ENCODE results near the gene AMACR.

DNA sequence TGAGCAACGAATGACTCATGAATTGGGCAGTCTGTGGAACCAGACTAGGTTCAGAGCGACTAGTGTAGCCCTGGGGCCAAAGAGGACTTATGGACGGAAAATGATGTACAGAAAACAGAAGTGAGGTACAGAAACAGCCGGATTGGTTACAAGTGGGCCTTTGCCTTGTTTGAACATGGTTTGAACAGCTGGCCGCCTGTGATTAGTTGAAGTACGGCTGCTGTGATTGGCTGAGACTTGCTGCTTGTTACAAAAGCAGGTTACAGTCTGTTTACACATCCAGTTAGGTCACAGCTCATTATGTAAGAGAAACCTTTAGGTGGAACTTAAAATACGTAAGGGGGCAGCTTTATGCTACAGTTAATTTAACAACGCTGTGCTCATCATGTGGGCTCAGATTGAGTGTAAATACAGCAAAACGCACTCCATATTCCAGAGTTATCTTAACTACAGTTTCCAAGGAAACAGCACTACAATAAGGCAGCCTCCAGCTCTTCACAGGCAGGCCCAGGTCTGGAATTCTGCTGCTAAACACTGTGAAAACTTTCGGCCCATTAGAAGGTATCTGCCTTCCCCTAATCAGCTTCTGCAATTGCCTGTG, 6.5 kb downstream of the AMACR start:
- TF ChIP-seq, protein P1, sequence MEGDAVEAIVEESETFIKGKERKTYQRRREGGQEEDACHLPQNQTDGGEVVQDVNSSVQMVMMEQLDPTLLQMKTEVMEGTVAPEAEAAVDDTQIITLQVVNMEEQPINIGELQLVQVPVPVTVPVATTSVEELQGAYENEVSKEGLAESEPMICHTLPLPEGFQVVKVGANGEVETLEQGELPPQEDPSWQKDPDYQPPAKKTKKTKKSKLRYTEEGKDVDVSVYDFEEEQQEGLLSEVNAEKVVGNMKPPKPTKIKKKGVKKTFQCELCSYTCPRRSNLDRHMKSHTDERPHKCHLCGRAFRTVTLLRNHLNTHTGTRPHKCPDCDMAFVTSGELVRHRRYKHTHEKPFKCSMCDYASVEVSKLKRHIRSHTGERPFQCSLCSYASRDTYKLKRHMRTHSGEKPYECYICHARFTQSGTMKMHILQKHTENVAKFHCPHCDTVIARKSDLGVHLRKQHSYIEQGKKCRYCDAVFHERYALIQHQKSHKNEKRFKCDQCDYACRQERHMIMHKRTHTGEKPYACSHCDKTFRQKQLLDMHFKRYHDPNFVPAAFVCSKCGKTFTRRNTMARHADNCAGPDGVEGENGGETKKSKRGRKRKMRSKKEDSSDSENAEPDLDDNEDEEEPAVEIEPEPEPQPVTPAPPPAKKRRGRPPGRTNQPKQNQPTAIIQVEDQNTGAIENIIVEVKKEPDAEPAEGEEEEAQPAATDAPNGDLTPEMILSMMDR (conservative IDR thresholded peaks at IDR 0.05): no peak
- no peak for TF ChIP-seq ZFX (IDR thresholded peaks at IDR 0.05)
